GM23338 (cell line): ENCODE measurements around the gene TEX36. TPM values are rescaled to one million over a fixed set of nuclear protein-coding genes. Genes with fewer than 3 reads are reported as not detected.

Experiments
- ATAC-seq: fragments of 200-7000 bp; cut with Tn5 transposase; 3 replicates; pipeline ENCODE4 v1.9.1; 2020
- DNase-seq: peaks from one replicate; pipeline ENCODE4 v3.0.0-alpha.2; 2015; ENCODE audit warnings: low spot score
- H2AFZ ChIP-seq: fragments of 200-600 bp; sonication (generic); 2 replicates; pipeline ENCODE4 v1.8.0; 2016; ENCODE audit warnings: antibody characterized with exemption, mild to moderate bottlenecking, moderate library complexity
- H3F3A ChIP-seq: fragments of 200-600 bp; sonication (generic); replicated peaks from 2 replicates; pipeline ENCODE4 v1.8.0; 2017; ENCODE audit warnings: antibody characterized with exemption, mixed run types, low read depth
- H3K27ac ChIP-seq: fragments of 200-600 bp; sonication (generic); 2 replicates; pipeline ENCODE4 v1.6.1; 2016; ENCODE audit warnings: low read depth
- H3K27me3 ChIP-seq: fragments of 200-600 bp; sonication (generic); 2 replicates; pipeline ENCODE4 v1.8.0; 2016; ENCODE audit warnings: mild to moderate bottlenecking, mixed run types, moderate library complexity; ENCODE audit not compliant: insufficient read depth
- H3K36me3 ChIP-seq: fragments of 200-600 bp; sonication (generic); 2 replicates; pipeline ENCODE4 v1.8.0; 2016; ENCODE audit warnings: mild to moderate bottlenecking; ENCODE audit not compliant: insufficient read depth
- H3K4me1 ChIP-seq: fragments of 200-600 bp; sonication (generic); 2 replicates; pipeline ENCODE4 v1.8.0; 2016; ENCODE audit warnings: mild to moderate bottlenecking, moderate library complexity; ENCODE audit not compliant: insufficient read depth
- H3K4me2 ChIP-seq: fragments of 200-600 bp; sonication (generic); 2 replicates; pipeline ENCODE4 v1.7.1; 2017; ENCODE audit warnings: mixed run types
- H3K4me3 ChIP-seq: fragments of 200-600 bp; sonication (generic); 2 replicates; pipeline ENCODE4 v1.6.1; 2016; ENCODE audit warnings: mixed run types
- H3K79me2 ChIP-seq: fragments of 200-600 bp; sonication (generic); replicated peaks from 2 replicates; pipeline ENCODE4 v1.8.0; 2017; ENCODE audit warnings: mild to moderate bottlenecking; ENCODE audit not compliant: insufficient read depth
- H3K9me2 ChIP-seq: fragments of 200-600 bp; sonication (generic); 2 replicates; pipeline ENCODE4 v1.8.0; 2017; ENCODE audit not compliant: insufficient read depth
- H4K20me1 ChIP-seq: fragments of 200-600 bp; sonication (generic); replicated peaks from 2 replicates; pipeline ENCODE4 v1.8.0; 2017; ENCODE audit warnings: mild to moderate bottlenecking; ENCODE audit not compliant: insufficient read depth
- H3K27ac Mint-ChIP-seq: 2 replicates; pipeline ENCODE4 v1.8.0; 2020; ENCODE audit warnings: inconsistent platforms, mild to moderate bottlenecking, moderate library complexity, mixed read lengths
- H3K27me3 Mint-ChIP-seq: 3 replicates; pipeline ENCODE4 v1.8.0; 2022; ENCODE audit warnings: low read depth, mild to moderate bottlenecking, moderate library complexity, mixed read lengths, inconsistent platforms; ENCODE audit not compliant: insufficient read depth, poor library complexity
- H3K36me3 Mint-ChIP-seq: 3 replicates; pipeline ENCODE4 v1.8.0; 2021; ENCODE audit warnings: low read depth, mild to moderate bottlenecking, inconsistent platforms, moderate library complexity, mixed read lengths
- H3K4me1 Mint-ChIP-seq: 3 replicates; pipeline ENCODE4 v1.8.0; 2020; ENCODE audit warnings: mild to moderate bottlenecking, inconsistent platforms, mixed read lengths
- H3K4me3 Mint-ChIP-seq: 3 replicates; pipeline ENCODE4 v1.8.0; 2021; ENCODE audit warnings: moderate library complexity, mild to moderate bottlenecking, inconsistent platforms, mixed read lengths
- H3K9me3 Mint-ChIP-seq: 3 replicates; pipeline ENCODE4 v1.8.0; 2020; ENCODE audit warnings: moderate library complexity, mild to moderate bottlenecking, inconsistent platforms, mixed read lengths
- EZH2 ChIP-seq: fragments of 200-600 bp; sonication (generic); IDR thresholded peaks from one replicate; pipeline ENCODE4 v1.8.0; 2017; ENCODE audit warnings: antibody characterized with exemption, mild to moderate bottlenecking, low read depth; ENCODE audit not compliant: unreplicated experiment
- EZH2phosphoT487 ChIP-seq: fragments of 200-600 bp; sonication (generic); IDR thresholded peaks from one replicate; pipeline ENCODE4 v1.8.1; 2018; ENCODE audit warnings: antibody characterized with exemption; ENCODE audit not compliant: unreplicated experiment
- POLR2AphosphoS5 ChIP-seq: IDR thresholded peaks from 2 replicates; pipeline ENCODE4 v1.6.1; 2016; ENCODE audit warnings: antibody characterized with exemption, low read depth
- ZNF331 ChIP-seq: fragments of 250-450 bp; sonication (Bioruptor Pico); IDR thresholded peaks from 2 replicates; pipeline ENCODE4 v1.5.0; 2020; ENCODE audit warnings: low read depth, mild to moderate bottlenecking, moderate library complexity
- polyA plus RNA-seq: library from polyadenylated mRNA; unstranded; fragments of >200 nt; fragmentation: Nextera tagmentation; extraction: Ambion mirVana; gene quantifications from 2 replicates; pipeline ENCODE4 v1.2.1, GENCODE V29; 2016
- total RNA-seq: library from RNA; depleted of rRNA; stranded (reverse); fragments of >200 nt; shearing (Covaris generic); gene quantifications from 2 replicates; pipeline ENCODE4 v1.2.3, GENCODE V29; 2014
- TF ChIP-seq, protein P1 (sequence below): IDR thresholded peaks from one replicate; pipeline ENCODE4 v1.6.1; 2018; ENCODE audit warnings: antibody characterized with exemption; ENCODE audit not compliant: unreplicated experiment
- TF ChIP-seq, protein P2 (sequence below): IDR thresholded peaks from 2 replicates; pipeline ENCODE4 v1.6.1; 2016; ENCODE audit warnings: antibody characterized with exemption
- TF ChIP-seq, protein P3 (sequence below): fragments of 250-450 bp; sonication (Bioruptor Pico); IDR thresholded peaks from 2 replicates; pipeline ENCODE4 v1.5.0; 2020; ENCODE audit warnings: mild to moderate bottlenecking, moderate library complexity

TEX36 gene
- total and polyA plus RNA-seq, 2 experiments from 2014 or later: not detected

DNA sequence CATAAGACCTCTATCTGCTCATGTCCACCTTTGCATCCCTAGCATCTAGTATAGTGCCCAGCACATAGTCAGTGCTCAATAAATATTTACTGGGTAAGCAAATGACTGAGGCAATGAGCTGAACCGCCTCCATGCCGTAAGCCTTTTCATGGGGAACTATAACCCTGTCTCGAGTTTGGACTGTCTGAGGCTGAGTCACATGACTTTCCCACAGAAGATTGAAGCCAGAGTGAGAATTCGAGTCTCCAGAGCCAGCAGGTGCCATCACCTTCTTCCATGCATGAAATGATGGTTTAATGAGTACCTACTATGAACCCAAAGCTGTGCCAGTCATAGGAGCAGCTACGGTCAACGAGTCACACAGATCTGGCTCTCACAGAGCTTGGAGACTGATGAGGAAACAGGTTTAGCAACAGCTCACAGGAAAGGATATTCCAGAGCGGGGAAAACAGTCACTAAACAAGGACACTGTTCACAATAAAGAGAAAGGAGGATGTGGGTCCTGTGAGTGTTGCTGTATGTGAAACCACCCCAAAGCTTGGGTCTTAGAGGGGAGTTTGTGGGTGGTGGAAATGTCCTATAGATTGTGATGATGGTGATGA is 75.2 kb downstream of the TEX36 start (continued):
- TF ChIP-seq, protein P1, sequence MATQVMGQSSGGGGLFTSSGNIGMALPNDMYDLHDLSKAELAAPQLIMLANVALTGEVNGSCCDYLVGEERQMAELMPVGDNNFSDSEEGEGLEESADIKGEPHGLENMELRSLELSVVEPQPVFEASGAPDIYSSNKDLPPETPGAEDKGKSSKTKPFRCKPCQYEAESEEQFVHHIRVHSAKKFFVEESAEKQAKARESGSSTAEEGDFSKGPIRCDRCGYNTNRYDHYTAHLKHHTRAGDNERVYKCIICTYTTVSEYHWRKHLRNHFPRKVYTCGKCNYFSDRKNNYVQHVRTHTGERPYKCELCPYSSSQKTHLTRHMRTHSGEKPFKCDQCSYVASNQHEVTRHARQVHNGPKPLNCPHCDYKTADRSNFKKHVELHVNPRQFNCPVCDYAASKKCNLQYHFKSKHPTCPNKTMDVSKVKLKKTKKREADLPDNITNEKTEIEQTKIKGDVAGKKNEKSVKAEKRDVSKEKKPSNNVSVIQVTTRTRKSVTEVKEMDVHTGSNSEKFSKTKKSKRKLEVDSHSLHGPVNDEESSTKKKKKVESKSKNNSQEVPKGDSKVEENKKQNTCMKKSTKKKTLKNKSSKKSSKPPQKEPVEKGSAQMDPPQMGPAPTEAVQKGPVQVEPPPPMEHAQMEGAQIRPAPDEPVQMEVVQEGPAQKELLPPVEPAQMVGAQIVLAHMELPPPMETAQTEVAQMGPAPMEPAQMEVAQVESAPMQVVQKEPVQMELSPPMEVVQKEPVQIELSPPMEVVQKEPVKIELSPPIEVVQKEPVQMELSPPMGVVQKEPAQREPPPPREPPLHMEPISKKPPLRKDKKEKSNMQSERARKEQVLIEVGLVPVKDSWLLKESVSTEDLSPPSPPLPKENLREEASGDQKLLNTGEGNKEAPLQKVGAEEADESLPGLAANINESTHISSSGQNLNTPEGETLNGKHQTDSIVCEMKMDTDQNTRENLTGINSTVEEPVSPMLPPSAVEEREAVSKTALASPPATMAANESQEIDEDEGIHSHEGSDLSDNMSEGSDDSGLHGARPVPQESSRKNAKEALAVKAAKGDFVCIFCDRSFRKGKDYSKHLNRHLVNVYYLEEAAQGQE: no peak
- TF ChIP-seq, protein P2, sequence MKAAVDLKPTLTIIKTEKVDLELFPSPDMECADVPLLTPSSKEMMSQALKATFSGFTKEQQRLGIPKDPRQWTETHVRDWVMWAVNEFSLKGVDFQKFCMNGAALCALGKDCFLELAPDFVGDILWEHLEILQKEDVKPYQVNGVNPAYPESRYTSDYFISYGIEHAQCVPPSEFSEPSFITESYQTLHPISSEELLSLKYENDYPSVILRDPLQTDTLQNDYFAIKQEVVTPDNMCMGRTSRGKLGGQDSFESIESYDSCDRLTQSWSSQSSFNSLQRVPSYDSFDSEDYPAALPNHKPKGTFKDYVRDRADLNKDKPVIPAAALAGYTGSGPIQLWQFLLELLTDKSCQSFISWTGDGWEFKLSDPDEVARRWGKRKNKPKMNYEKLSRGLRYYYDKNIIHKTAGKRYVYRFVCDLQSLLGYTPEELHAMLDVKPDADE: no peak
- TF ChIP-seq ZNF331 (CRISPR knock-in tag): no peak
- no peak for TF ChIP-seq EZH2phosphoT487
- TF ChIP-seq POLR2AphosphoS5: no peak

DNA sequence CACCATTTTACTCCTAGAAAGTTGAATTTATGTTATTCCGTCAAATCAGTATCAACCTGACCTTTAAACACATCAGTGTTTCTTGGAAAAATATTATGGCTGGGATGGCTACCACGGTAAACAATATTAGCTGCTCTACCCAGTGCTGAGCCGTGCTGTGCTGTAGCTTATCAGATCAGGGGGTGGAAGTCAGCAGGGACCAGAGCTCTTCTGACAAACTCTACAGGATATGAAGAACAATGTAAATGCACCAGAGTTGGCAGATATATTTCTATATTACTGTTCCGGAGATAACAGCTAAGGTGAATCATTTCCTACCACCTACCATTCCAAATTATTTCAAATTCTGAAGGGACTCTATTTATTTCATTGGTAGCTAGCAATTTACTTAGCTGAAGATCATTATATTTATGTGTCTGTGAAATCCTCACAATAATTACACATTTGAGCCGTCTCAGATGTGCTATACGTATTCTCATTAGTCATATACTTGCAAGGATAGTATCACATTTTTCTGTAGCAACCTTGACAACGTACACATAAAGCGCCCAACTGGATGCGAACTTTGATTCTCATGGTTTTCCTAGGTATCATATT is 76.5 kb downstream of the TEX36 start:
- no peak overlapping the region for H3K27ac ChIP-seq
- DNase-seq (no peak), ATAC-seq (no peak)
- peaks cover 17% of the 10 kb centered on the region for H3K9me3 Mint-ChIP-seq
- no peak overlapping the region for H2AFZ ChIP-seq
- H4K20me1 ChIP-seq: no peaks in the 10 kb centered on the region
- no peaks in the 10 kb centered on the region for H3K27me3 ChIP-seq
- H3K9me2 ChIP-seq: 0 out of 2 replicates have a peak, but pooled peaks cover 5% of the 10 kb centered on the region
- H3K4me3 Mint-ChIP-seq: no peak overlapping the region
- H3F3A ChIP-seq: no peaks in the 10 kb centered on the region
- H3K36me3 Mint-ChIP-seq: no peaks in the 10 kb centered on the region
- no peaks in the 10 kb centered on the region for H3K4me1 Mint-ChIP-seq
- H3K4me1 ChIP-seq: no peaks in the 10 kb centered on the region; the same call in 1 of the 2 replicates
- no peak overlapping the region for H3K4me3 ChIP-seq
- no peak overlapping the region for H3K27ac Mint-ChIP-seq
- peaks cover 3% of the 10 kb centered on the region for H3K27me3 Mint-ChIP-seq
- H3K36me3 ChIP-seq: no peaks in the 10 kb centered on the region
- H3K79me2 ChIP-seq: no peaks in the 10 kb centered on the region
- H3K4me2 ChIP-seq: no peak overlapping the region
- no peak for TF ChIP-seq EZH2
- TF ChIP-seq, protein P1: no peak
- TF ChIP-seq, protein P2: no peak
- TF ChIP-seq, protein P3, sequence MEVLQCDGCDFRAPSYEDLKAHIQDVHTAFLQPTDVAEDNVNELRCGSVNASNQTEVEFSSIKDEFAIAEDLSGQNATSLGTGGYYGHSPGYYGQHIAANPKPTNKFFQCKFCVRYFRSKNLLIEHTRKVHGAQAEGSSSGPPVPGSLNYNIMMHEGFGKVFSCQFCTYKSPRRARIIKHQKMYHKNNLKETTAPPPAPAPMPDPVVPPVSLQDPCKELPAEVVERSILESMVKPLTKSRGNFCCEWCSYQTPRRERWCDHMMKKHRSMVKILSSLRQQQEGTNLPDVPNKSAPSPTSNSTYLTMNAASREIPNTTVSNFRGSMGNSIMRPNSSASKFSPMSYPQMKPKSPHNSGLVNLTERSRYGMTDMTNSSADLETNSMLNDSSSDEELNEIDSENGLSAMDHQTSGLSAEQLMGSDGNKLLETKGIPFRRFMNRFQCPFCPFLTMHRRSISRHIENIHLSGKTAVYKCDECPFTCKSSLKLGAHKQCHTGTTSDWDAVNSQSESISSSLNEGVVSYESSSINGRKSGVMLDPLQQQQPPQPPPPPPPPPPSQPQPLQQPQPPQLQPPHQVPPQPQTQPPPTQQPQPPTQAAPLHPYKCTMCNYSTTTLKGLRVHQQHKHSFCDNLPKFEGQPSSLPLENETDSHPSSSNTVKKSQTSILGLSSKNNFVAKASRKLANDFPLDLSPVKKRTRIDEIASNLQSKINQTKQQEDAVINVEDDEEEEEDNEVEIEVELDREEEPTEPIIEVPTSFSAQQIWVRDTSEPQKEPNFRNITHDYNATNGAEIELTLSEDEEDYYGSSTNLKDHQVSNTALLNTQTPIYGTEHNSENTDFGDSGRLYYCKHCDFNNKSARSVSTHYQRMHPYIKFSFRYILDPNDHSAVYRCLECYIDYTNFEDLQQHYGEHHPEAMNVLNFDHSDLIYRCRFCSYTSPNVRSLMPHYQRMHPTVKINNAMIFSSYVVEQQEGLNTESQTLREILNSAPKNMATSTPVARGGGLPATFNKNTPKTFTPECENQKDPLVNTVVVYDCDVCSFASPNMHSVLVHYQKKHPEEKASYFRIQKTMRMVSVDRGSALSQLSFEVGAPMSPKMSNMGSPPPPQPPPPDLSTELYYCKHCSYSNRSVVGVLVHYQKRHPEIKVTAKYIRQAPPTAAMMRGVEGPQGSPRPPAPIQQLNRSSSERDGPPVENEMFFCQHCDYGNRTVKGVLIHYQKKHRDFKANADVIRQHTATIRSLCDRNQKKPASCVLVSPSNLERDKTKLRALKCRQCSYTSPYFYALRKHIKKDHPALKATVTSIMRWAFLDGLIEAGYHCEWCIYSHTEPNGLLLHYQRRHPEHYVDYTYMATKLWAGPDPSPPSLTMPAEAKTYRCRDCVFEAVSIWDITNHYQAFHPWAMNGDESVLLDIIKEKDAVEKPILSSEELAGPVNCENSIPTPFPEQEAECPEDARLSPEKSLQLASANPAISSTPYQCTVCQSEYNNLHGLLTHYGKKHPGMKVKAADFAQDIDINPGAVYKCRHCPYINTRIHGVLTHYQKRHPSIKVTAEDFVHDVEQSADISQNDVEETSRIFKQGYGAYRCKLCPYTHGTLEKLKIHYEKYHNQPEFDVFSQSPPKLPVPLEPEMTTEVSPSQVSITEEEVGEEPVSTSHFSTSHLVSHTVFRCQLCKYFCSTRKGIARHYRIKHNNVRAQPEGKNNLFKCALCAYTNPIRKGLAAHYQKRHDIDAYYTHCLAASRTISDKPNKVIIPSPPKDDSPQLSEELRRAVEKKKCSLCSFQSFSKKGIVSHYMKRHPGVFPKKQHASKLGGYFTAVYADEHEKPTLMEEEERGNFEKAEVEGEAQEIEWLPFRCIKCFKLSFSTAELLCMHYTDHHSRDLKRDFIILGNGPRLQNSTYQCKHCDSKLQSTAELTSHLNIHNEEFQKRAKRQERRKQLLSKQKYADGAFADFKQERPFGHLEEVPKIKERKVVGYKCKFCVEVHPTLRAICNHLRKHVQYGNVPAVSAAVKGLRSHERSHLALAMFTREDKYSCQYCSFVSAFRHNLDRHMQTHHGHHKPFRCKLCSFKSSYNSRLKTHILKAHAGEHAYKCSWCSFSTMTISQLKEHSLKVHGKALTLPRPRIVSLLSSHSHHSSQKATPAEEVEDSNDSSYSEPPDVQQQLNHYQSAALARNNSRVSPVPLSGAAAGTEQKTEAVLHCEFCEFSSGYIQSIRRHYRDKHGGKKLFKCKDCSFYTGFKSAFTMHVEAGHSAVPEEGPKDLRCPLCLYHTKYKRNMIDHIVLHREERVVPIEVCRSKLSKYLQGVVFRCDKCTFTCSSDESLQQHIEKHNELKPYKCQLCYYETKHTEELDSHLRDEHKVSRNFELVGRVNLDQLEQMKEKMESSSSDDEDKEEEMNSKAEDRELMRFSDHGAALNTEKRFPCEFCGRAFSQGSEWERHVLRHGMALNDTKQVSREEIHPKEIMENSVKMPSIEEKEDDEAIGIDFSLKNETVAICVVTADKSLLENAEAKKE (CRISPR knock-in tag): no peak
